Putamen (tissue), 1 donor: Measurements from ENCODE around the gene PCBP3.

Experiments
- DNase-seq: peaks from one replicate; pipeline ENCODE4 v3.0.0-alpha.2; 2016; ENCODE audit warnings: low spot score

The PCBP3 gene

GRCh38 chr21:45753445-45753844, 109.9 kb downstream of the PCBP3 start:
- DNase-seq, result no peak

- no peak for DNase-seq
Observed at GRCh38 chr21:45756029-45756428, 112.5 kb downstream of the PCBP3 start.

- DNase-seq, result no peak
Observed at GRCh38 chr21:45756669-45757068, 113.1 kb downstream of the PCBP3 start.

GRCh38 chr21:45761704-45762103, 118.2 kb downstream of the PCBP3 start:
- DNase-seq, result no peak

GRCh38 chr21:45763074-45763473, 119.5 kb downstream of the PCBP3 start:
- DNase-seq, result peak; percentile 6

GRCh38 chr21:45763506-45763905, 120.0 kb downstream of the PCBP3 start:
- DNase-seq, result no peak

GRCh38 chr21:45764792-45765191, 121.3 kb downstream of the PCBP3 start:
- DNase-seq, result no peak

GRCh38 chr21:45765375-45765774, 121.8 kb downstream of the PCBP3 start:
- no peak for DNase-seq

- no peak for DNase-seq
Observed at GRCh38 chr21:45766055-45766454, 122.5 kb downstream of the PCBP3 start.

- no peak for DNase-seq
Observed at GRCh38 chr21:45766501-45766900, 123.0 kb downstream of the PCBP3 start.

- no peak for DNase-seq
Observed at GRCh38 chr21:45767071-45768006, 123.8 kb downstream of the PCBP3 start.

- DNase-seq, result no peak
Observed at GRCh38 chr21:45768011-45768739, 124.7 kb downstream of the PCBP3 start.

GRCh38 chr21:45768740-45769048, 125.2 kb downstream of the PCBP3 start:
- DNase-seq, result no peak

- no peak for DNase-seq
Observed at GRCh38 chr21:45769294-45769693, 125.8 kb downstream of the PCBP3 start.

- no peak for DNase-seq
Observed at GRCh38 chr21:45769896-45770295, 126.4 kb downstream of the PCBP3 start.

- DNase-seq, result no peak
Observed at GRCh38 chr21:45772180-45772579, 128.7 kb downstream of the PCBP3 start.

GRCh38 chr21:45774291-45774690, 130.8 kb downstream of the PCBP3 start:
- no peak for DNase-seq

GRCh38 chr21:45776971-45777370, 133.4 kb downstream of the PCBP3 start:
- no peak for DNase-seq

GRCh38 chr21:45778686-45779085, 135.2 kb downstream of the PCBP3 start:
- no peak for DNase-seq

GRCh38 chr21:45779226-45779625, 135.7 kb downstream of the PCBP3 start:
- no peak for DNase-seq

GRCh38 chr21:45780647-45781046, 137.1 kb downstream of the PCBP3 start:
- DNase-seq, result no peak

GRCh38 chr21:45781741-45782140, 138.2 kb downstream of the PCBP3 start:
- no peak for DNase-seq

- no peak for DNase-seq
Observed at GRCh38 chr21:45786660-45787059, 143.1 kb downstream of the PCBP3 start.
